Measurements from ENCODE around the gene HSD17B7.
"Not testable (repeated sequence)": the region's sequence is repeated elsewhere in the genome, so short reads cannot be mapped to it uniquely, and the experiment has no call there.

GRCh38 chr1:162746264-162746942 is 44.1 kb upstream of the HSD17B7 start:
- TF ChIP-seq CTCF, POLR2A, POLR2AphosphoS5 (IDR thresholded peaks at IDR 0.05): not testable (repeated sequence)
